ENCODE data around the gene CASQ1.

DNA sequence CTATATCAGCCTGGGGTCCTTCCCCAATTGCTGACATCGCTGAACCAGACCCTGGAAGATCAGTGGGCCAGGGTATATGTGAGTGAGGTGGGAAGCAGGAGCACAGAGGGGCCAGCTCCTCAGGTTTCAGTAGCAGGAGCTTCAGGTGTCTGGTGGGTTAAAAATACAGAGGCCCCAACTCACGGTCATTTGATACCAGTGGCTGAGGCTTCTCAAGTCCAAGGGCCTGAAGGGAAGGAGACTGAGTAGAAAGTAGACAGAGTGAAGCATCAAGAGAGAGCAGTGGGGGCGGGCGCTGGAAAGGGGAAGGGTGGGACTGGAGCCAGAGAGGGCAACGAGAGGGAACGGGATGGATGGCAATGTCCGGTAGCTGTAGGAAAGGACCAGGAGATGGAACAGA lies 2.0 kb upstream of the CASQ1 start:
- TF ChIP-seq, protein P1, sequence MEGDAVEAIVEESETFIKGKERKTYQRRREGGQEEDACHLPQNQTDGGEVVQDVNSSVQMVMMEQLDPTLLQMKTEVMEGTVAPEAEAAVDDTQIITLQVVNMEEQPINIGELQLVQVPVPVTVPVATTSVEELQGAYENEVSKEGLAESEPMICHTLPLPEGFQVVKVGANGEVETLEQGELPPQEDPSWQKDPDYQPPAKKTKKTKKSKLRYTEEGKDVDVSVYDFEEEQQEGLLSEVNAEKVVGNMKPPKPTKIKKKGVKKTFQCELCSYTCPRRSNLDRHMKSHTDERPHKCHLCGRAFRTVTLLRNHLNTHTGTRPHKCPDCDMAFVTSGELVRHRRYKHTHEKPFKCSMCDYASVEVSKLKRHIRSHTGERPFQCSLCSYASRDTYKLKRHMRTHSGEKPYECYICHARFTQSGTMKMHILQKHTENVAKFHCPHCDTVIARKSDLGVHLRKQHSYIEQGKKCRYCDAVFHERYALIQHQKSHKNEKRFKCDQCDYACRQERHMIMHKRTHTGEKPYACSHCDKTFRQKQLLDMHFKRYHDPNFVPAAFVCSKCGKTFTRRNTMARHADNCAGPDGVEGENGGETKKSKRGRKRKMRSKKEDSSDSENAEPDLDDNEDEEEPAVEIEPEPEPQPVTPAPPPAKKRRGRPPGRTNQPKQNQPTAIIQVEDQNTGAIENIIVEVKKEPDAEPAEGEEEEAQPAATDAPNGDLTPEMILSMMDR (IDR thresholded peaks at IDR 0.05) = no peak
- TF ChIP-seq POLR2A (IDR thresholded peaks at IDR 0.05) = no peak
